RWPE2 (cell line): ENCODE data around the gene PPOX.

Source experiments
- ATAC-seq: fragments of 200-7000 bp; cut with Tn5 transposase; 3 replicates; pipeline ENCODE4 v1.9.1; 2021; ENCODE audit warnings: low read depth
- DNase-seq: peaks from one replicate; pipeline ENCODE4 v3.0.0-alpha.2; 2020; ENCODE audit warnings: low spot score
- H3K27ac ChIP-seq: fragments of 450-650 bp; 2 replicates; pipeline ENCODE4 v1.5.1; 2017; ENCODE audit warnings: mild to moderate bottlenecking; ENCODE audit not compliant: poor library complexity, severe bottlenecking
- H3K27me3 ChIP-seq: fragments of 250-450 bp; sonication (Bioruptor Pico); 2 replicates; pipeline ENCODE4 v1.5.1; 2021; ENCODE audit warnings: mild to moderate bottlenecking, moderate library complexity; ENCODE audit not compliant: insufficient read depth, poor library complexity, severe bottlenecking
- H3K36me3 ChIP-seq: fragments of 250-450 bp; sonication (Bioruptor Pico); 2 replicates; pipeline ENCODE4 v1.5.1; 2020; ENCODE audit warnings: low read depth, mild to moderate bottlenecking, moderate library complexity
- H3K4me1 ChIP-seq: fragments of 250-450 bp; sonication (Bioruptor Pico); 2 replicates; pipeline ENCODE4 v1.5.1; 2021; ENCODE audit warnings: mild to moderate bottlenecking, moderate library complexity; ENCODE audit not compliant: insufficient read depth, poor library complexity, severe bottlenecking
- H3K4me3 ChIP-seq: fragments of 250-450 bp; sonication (Bioruptor Pico); 2 replicates; pipeline ENCODE4 v1.5.1; 2021; ENCODE audit warnings: mild to moderate bottlenecking, moderate library complexity; ENCODE audit not compliant: severe bottlenecking
- H3K9me3 ChIP-seq: fragments of 250-450 bp; sonication (Bioruptor Pico); 2 replicates; pipeline ENCODE4 v1.5.1; 2021; ENCODE audit warnings: mild to moderate bottlenecking, moderate library complexity; ENCODE audit not compliant: severe bottlenecking
- TF ChIP-seq, protein P1 (sequence below): fragments of 450-650 bp; IDR thresholded peaks from one replicate; pipeline ENCODE4 v1.5.1; 2017; ENCODE audit warnings: mild to moderate bottlenecking, moderate library complexity; ENCODE audit not compliant: poor library complexity, severe bottlenecking

The PPOX gene

GRCh38 chr1:161192476-161193465, 26.5 kb downstream of the PPOX start:
- Histone ChIP-seq H3K9me3 (no peaks in the 10 kb centered on the region), H3K4me3 (no peak overlapping the region), H3K27me3 (no peaks in the 10 kb centered on the region), H3K4me1 (no peaks in the 10 kb centered on the region), H3K27ac (no peak overlapping the region), H3K36me3 (no peaks in the 10 kb centered on the region)
- TF ChIP-seq, protein P1, sequence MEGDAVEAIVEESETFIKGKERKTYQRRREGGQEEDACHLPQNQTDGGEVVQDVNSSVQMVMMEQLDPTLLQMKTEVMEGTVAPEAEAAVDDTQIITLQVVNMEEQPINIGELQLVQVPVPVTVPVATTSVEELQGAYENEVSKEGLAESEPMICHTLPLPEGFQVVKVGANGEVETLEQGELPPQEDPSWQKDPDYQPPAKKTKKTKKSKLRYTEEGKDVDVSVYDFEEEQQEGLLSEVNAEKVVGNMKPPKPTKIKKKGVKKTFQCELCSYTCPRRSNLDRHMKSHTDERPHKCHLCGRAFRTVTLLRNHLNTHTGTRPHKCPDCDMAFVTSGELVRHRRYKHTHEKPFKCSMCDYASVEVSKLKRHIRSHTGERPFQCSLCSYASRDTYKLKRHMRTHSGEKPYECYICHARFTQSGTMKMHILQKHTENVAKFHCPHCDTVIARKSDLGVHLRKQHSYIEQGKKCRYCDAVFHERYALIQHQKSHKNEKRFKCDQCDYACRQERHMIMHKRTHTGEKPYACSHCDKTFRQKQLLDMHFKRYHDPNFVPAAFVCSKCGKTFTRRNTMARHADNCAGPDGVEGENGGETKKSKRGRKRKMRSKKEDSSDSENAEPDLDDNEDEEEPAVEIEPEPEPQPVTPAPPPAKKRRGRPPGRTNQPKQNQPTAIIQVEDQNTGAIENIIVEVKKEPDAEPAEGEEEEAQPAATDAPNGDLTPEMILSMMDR = peak; percentile 93
- DNase-seq = no peak
- ATAC-seq = peak; percentile 84

DNA sequence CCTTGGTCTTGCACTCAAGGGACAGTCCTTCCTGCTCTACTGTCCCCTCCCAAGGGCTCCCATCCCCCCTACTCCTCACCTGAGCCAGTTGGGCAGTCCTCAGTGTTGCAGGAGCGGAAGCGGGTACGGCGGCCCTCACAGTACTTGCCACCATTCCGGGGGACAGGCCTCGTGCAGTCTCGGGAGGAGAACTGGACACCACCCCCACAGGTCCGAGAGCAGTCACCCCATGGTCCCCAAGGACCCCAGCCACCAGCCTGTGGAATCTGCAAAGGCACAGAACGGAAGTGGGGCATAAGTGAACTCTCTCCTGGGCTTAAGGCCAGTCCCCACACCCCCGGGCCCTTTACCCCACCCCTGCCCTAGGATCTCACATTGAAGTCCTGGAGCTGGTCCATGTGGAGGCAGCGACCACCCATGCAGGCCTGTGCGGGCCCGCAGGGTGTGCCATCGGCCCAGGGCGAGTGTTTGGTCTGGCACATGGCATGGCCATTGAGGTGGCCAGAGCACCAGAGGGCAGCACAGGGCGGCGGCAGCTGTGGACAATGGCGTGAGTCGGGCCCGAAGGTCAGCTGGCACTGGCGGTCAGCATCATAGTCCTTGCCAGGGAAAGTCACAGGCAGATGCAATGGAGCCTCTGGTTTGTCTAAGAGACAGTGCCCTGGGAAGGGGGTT, 27.5 kb downstream of the PPOX start:
- no peak overlapping the region for H3K27ac ChIP-seq
- no peak for ATAC-seq
- H3K9me3 ChIP-seq = no peaks in the 10 kb centered on the region
- no peaks in the 10 kb centered on the region for H3K36me3 ChIP-seq
- H3K4me1 ChIP-seq = no peaks in the 10 kb centered on the region
- TF ChIP-seq, protein P1 = no peak
- no peak overlapping the region for H3K4me3 ChIP-seq
- no peak for DNase-seq
- no peaks in the 10 kb centered on the region for H3K27me3 ChIP-seq

GRCh38 chr1:161195171-161195570, 28.9 kb downstream of the PPOX start:
- Histone ChIP-seq H3K27ac (no peak overlapping the region), H3K27me3 (no peaks in the 10 kb centered on the region), H3K36me3 (no peaks in the 10 kb centered on the region), H3K9me3 (no peaks in the 10 kb centered on the region), H3K4me1 (no peaks in the 10 kb centered on the region), H3K4me3 (no peak overlapping the region)
- TF ChIP-seq, protein P1 = no peak
- no peak for DNase-seq
- ATAC-seq = no peak

DNA sequence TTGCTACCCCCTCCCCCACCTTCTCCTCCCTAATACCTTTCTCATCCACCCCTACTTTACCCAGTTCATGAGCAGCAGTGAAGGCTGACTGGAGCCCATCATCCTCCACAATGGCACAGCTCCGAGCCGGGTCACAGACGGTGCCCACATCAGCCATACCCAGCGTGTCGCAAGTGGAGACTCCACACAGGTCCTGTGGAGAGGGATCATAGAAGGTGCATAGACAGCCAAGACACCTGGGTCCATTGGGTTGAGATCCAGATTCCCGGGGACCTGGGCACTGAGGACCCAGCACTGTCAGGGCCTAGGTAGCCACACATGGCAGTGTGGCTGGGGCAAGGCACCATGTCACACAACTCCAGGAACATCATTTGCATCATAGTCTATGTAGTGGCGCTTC, 29.9 kb downstream of the PPOX start:
- TF ChIP-seq, protein P1 = no peak
- ATAC-seq (no peak), DNase-seq (no peak)
- no peaks in the 10 kb centered on the region for H3K36me3 ChIP-seq
- H3K4me1 ChIP-seq = peaks cover under 1% of the 10 kb centered on the region
- no peaks in the 10 kb centered on the region for H3K9me3 ChIP-seq
- H3K4me3 ChIP-seq = no peak overlapping the region
- H3K27ac ChIP-seq = no peak overlapping the region
- H3K27me3 ChIP-seq = no peaks in the 10 kb centered on the region
